ENCODE data around the gene TRPM6.

- TF ChIP-seq CTCF (IDR thresholded peaks at IDR 0.05) (no peak), ZFX (IDR thresholded peaks at IDR 0.05; ENCODE audit: borderline replicate concordance) (no peak)
These were observed 12.1 kb downstream of the TRPM6 start for GRCh38 chr9:74875656-74876055.

Measured in 22Rv1 (cell line).